SK-N-SH treated with all-trans-retinoic acid at 6 μM for 48 hours (cell line): Measurements from ENCODE around the gene CALCOCO1.

ENCODE experiments used
- ATAC-seq: fragments of 200-7000 bp; cut with Tn5 transposase; 3 replicates; pipeline ENCODE4 v1.9.1; 2020; ENCODE audit warnings: mild to moderate bottlenecking, moderate library complexity
- BACH2 ChIP-seq: fragments of 250-450 bp; sonication (Bioruptor Pico); IDR thresholded peaks from 2 replicates; pipeline ENCODE4 v1.9.0; 2021; ENCODE audit warnings: mild to moderate bottlenecking, borderline replicate concordance
- CREB5 ChIP-seq: fragments of 250-450 bp; sonication (Bioruptor Pico); IDR thresholded peaks from 2 replicates; pipeline ENCODE4 v1.5.1; 2020; ENCODE audit warnings: low read depth, mild to moderate bottlenecking, moderate library complexity
- CSDC2 ChIP-seq: fragments of 250-450 bp; sonication (Bioruptor Pico); IDR thresholded peaks from 2 replicates; pipeline ENCODE4 v1.5.0; 2020; ENCODE audit warnings: mild to moderate bottlenecking, moderate library complexity
- CSRNP3 ChIP-seq: fragments of 250-450 bp; sonication (Bioruptor Pico); IDR thresholded peaks from 2 replicates; pipeline ENCODE4 v1.5.1; 2021; ENCODE audit warnings: mild to moderate bottlenecking, moderate library complexity
- ESRRG ChIP-seq: fragments of 250-450 bp; sonication (Bioruptor Pico); IDR thresholded peaks from 2 replicates; pipeline ENCODE4 v1.6.1; 2021; ENCODE audit warnings: mild to moderate bottlenecking
- GLIS3 ChIP-seq: fragments of 250-450 bp; sonication (Bioruptor Pico); IDR thresholded peaks from 2 replicates; pipeline ENCODE4 v1.5.0; 2020; ENCODE audit warnings: mild to moderate bottlenecking, moderate library complexity
- ISL1 ChIP-seq: fragments of 250-450 bp; sonication (Bioruptor Pico); IDR thresholded peaks from 2 replicates; pipeline ENCODE4 v2.1.2; 2022; ENCODE audit warnings: mild to moderate bottlenecking, moderate library complexity
- PATZ1 ChIP-seq: fragments of 250-450 bp; sonication (Bioruptor Pico); IDR thresholded peaks from 2 replicates; pipeline ENCODE4 v1.8.0; 2020; ENCODE audit warnings: mild to moderate bottlenecking, moderate library complexity, borderline replicate concordance
- POU6F1 ChIP-seq: fragments of 250-450 bp; sonication (Bioruptor Pico); IDR thresholded peaks from 2 replicates; pipeline ENCODE4 v1.8.0; 2021; ENCODE audit warnings: low read depth, mild to moderate bottlenecking, moderate library complexity, borderline replicate concordance
- PPARA ChIP-seq: fragments of 250-450 bp; sonication (Bioruptor Pico); IDR thresholded peaks from 2 replicates; pipeline ENCODE4 v1.5.0; 2020; ENCODE audit warnings: mild to moderate bottlenecking, borderline replicate concordance
- RARB ChIP-seq: fragments of 250-450 bp; sonication (Bioruptor Pico); IDR thresholded peaks from 2 replicates; pipeline ENCODE4 v1.8.0; 2021; ENCODE audit warnings: mild to moderate bottlenecking, moderate library complexity
- TCF4 ChIP-seq: fragments of 250-450 bp; sonication (Bioruptor Pico); IDR thresholded peaks from 2 replicates; pipeline ENCODE4 v1.8.0; 2021; ENCODE audit warnings: mild to moderate bottlenecking, moderate library complexity, borderline replicate concordance
- TSHZ2 ChIP-seq: fragments of 250-450 bp; sonication (Bioruptor Pico); IDR thresholded peaks from 2 replicates; pipeline ENCODE4 v1.5.0; 2020; ENCODE audit warnings: mild to moderate bottlenecking, moderate library complexity
- ZC3H10 ChIP-seq: fragments of 250-450 bp; sonication (Bioruptor Pico); IDR thresholded peaks from 2 replicates; pipeline ENCODE4 v1.5.1; 2021; ENCODE audit warnings: mild to moderate bottlenecking, moderate library complexity
- ZFP3 ChIP-seq: fragments of 250-450 bp; sonication (Bioruptor Pico); IDR thresholded peaks from 2 replicates; pipeline ENCODE4 v1.5.0; 2020; ENCODE audit warnings: mild to moderate bottlenecking, moderate library complexity
- ZNF565 ChIP-seq: fragments of 450-650 bp; formaldehyde crosslinking; conservative IDR thresholded peaks from 2 replicates; pipeline ENCODE4 v1.5.0; 2020; ENCODE audit warnings: low read depth, mild to moderate bottlenecking, moderate library complexity
- ZNF8 ChIP-seq: fragments of 450-650 bp; formaldehyde crosslinking; IDR thresholded peaks from 2 replicates; pipeline ENCODE4 v1.5.0; 2020; ENCODE audit warnings: mild to moderate bottlenecking, moderate library complexity

CALCOCO1 gene

GRCh38 chr12:53713516-53713915 is 13.7 kb downstream of the CALCOCO1 start:
- TF ChIP-seq GLIS3 (CRISPR knock-in tag) (no peak), CREB5 (CRISPR knock-in tag) (no peak)

GRCh38 chr12:53712059-53712643 is 15.1 kb downstream of the CALCOCO1 start:
- ATAC-seq: no peak
- TF ChIP-seq TSHZ2: no peak
- TF ChIP-seq ZC3H10 (CRISPR knock-in tag): no peak
- TF ChIP-seq RARB (CRISPR knock-in tag): no peak
- no peak for TF ChIP-seq CSRNP3
- no peak for TF ChIP-seq ZNF565 (CRISPR knock-in tag)
- TF ChIP-seq POU6F1 (CRISPR knock-in tag): no peak
- no peak for TF ChIP-seq TCF4
- no peak for TF ChIP-seq ESRRG (CRISPR knock-in tag)
- TF ChIP-seq ZFP3 (CRISPR knock-in tag): no peak
- no peak for TF ChIP-seq CREB5 (CRISPR knock-in tag)
- no peak for TF ChIP-seq BACH2 (CRISPR knock-in tag)
- no peak for TF ChIP-seq PPARA (CRISPR knock-in tag)
- TF ChIP-seq PATZ1: no peak
- no peak for TF ChIP-seq ISL1 (CRISPR knock-in tag)

More at GRCh38 chr12:53713516-53713915, 13.7 kb downstream of the CALCOCO1 start:
- no peak for ATAC-seq

- no peak for ATAC-seq
- TF ChIP-seq ZC3H10 (CRISPR knock-in tag): no peak
- TF ChIP-seq GLIS3 (CRISPR knock-in tag): no peak
- TF ChIP-seq CREB5 (CRISPR knock-in tag): no peak
- TF ChIP-seq BACH2 (CRISPR knock-in tag): no peak
- TF ChIP-seq ZNF565 (CRISPR knock-in tag): no peak
- no peak for TF ChIP-seq CSDC2 (CRISPR knock-in tag)
- no peak for TF ChIP-seq ZFP3 (CRISPR knock-in tag)
- no peak for TF ChIP-seq ZNF8
Measured at GRCh38 chr12:53710091-53710490, 17.2 kb downstream of the CALCOCO1 start.
